ENCODE data around the gene LRP8.

Gene LRP8

DNA sequence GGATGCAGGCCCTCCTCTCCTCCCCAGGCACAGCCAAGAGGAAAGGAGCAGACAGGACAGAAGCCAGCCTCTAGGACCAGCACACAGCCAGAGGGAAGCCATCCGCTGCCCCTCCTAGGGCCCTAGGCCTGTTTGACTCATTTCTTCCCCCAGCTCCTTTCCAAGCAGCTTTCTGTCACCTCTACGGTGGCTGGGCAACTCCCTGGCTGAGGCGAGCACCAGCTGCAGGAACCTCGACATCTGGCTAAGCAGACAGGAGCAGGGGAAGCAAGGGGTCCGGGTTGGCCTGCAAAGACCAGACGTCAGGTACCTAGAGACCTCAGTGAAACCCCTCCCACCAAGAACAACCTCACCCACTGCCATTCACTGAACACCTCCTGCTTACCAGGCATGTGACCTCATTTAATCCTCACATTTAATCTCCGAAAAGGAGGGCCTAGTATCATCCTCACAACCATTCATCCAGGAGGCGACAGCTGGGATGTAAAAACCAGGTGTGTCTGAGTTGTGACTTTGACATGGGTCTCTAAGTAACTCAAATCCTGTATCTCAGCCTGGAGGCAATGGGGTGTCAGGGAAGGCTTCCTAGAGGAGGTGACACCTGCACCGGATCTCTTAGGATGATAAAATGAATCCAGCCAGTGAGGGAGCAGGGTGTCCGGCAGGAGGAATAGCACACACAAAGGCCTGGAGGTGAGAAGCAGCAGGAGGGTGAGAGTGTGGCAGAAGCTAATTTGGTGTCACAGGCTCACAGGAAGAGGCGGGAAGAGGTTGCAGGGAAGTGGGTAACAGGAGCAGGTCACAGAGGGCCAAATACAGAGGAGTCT is 5.9 kb downstream of the LRP8 start:
- Histone ChIP-seq H3K9ac (ENCODE audit: low read depth in 1 of 2, low read length in 2 of 2) (no peak overlapping the region), H3K36me3 (ENCODE audit: control insufficient read depth in 1 of 2, insufficient read depth in 2 of 2, low read length in 2 of 2) (no peaks in the 10 kb centered on the region), H3K4me1 (ENCODE audit: control insufficient read depth in 1 of 2, insufficient read depth in 2 of 2, low read length in 2 of 2) (peaks cover 10 to 18% of the 10 kb centered on the region in 2 donors), H3K4me3 (ENCODE audit: low read depth in 1 of 2, low read length in 2 of 2) (no peak overlapping the region), H3K27me3 (ENCODE audit: control insufficient read depth in 1 of 2, insufficient read depth in 2 of 2, low read length in 2 of 2) (no peaks in the 10 kb centered on the region), H3K9me3 (ENCODE audit: control insufficient read depth in 1 of 2, low read length in 2 of 2) (no peaks in the 10 kb centered on the region), H3K27ac (ENCODE audit: low read depth, low read length) (no peak overlapping the region)

DNA sequence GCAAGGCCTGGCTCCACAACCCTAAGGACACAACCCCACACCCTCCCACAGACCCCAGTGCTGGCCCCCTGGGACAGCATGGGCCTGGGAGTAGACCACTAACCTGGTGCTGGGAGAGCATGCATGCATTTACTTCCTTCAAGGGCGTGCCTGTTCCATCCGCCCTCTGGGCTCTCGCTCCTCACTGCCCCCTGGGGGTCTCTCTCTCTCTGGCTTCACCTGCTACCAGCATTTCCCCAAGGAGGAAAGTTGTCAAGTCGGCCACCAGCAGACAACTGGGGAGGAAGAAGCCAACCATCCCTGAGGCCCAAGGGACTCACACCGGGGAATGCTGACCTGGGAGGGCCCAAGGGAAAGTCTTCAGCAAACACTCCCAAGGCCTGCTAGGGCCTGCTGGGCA is 6.5 kb downstream of the LRP8 start:
- Histone ChIP-seq H3K27me3 (ENCODE audit: control insufficient read depth in 1 of 2, insufficient read depth in 2 of 2, low read length in 2 of 2) (no peaks in the 10 kb centered on the region), H3K9ac (ENCODE audit: low read depth in 1 of 2, low read length in 2 of 2) (no peak overlapping the region), H3K27ac (ENCODE audit: low read depth, low read length) (no peak overlapping the region), H3K36me3 (ENCODE audit: control insufficient read depth in 1 of 2, insufficient read depth in 2 of 2, low read length in 2 of 2) (no peaks in the 10 kb centered on the region), H3K4me1 (ENCODE audit: control insufficient read depth in 1 of 2, insufficient read depth in 2 of 2, low read length in 2 of 2) (peaks cover 7 to 11% of the 10 kb centered on the region in 2 donors), H3K9me3 (ENCODE audit: control insufficient read depth in 1 of 2, low read length in 2 of 2) (no peaks in the 10 kb centered on the region), H3K4me3 (ENCODE audit: low read depth in 1 of 2, low read length in 2 of 2) (no peak overlapping the region)

DNA sequence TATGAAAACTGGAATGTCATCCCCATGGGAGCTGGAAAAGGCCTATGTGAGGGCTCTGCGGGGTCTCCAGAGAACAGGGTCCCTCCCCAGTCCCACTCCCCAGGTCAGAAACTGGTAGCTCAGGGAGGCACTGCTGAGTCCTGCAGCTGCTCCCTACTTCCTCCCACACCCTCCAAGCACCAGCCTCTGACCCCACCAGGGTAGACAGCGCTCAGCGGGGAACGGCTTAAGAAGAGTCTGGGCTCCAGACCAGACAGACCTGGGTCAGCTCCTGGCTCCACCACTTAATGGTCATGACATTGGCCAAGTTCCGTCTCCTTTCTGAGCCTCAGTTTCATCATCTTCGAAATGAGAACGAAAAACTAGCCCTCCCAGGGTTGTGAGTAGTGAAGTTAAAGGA is 7.2 kb downstream of the LRP8 start:
- Histone ChIP-seq H3K27ac (ENCODE audit: low read depth, low read length) (no peak overlapping the region), H3K4me1 (ENCODE audit: control insufficient read depth in 1 of 2, insufficient read depth in 2 of 2, low read length in 2 of 2) (peaks cover 10 to 13% of the 10 kb centered on the region in 2 donors), H3K36me3 (ENCODE audit: control insufficient read depth in 1 of 2, insufficient read depth in 2 of 2, low read length in 2 of 2) (no peaks in the 10 kb centered on the region), H3K4me3 (ENCODE audit: low read depth in 1 of 2, low read length in 2 of 2) (no peak overlapping the region), H3K27me3 (ENCODE audit: control insufficient read depth in 1 of 2, insufficient read depth in 2 of 2, low read length in 2 of 2) (no peaks in the 10 kb centered on the region), H3K9me3 (ENCODE audit: control insufficient read depth in 1 of 2, low read length in 2 of 2) (no peaks in the 10 kb centered on the region), H3K9ac (ENCODE audit: low read depth in 1 of 2, low read length in 2 of 2) (no peak overlapping the region)

DNA sequence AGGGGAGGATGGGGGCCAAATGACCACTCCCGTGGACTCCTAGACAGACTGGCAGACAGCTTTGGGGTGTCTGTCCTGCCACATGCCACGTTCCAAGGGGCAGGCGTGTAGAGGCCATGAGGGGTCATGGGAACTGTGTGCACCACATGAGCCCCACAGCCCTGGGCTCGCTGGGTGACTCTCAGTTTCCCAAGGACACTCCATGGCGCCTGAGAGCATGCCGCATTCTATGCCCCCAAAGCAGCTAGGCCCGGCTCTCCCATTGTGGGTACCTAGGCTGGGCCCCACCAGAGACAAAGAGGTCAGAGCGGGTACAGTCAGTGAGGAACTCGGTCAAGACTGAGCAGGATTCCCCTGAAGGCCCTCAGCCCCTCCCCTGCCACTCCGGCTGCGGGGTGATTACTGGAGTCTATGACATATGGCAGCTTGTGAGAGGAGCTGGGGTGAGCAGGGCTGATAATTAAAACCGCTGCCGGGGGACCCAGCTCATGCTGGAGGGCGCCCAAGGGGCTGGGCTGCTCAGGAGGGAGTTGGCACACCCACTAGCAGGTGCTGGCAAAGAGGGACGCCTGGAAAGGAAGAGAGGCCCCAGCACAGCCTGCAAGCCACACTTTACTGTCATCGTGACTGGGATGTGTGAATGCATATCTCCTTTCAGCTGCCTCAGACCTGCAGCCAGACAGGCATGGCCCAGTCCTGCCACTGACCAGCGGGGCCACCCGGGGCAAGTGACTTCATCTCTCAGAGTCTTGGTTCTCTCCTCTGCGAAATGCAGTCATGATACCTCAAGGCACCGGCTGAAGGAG is 8.4 kb downstream of the LRP8 start:
- H3K9me3 ChIP-seq (ENCODE audit: control insufficient read depth in 1 of 2, low read length in 2 of 2): no peaks in the 10 kb centered on the region
- H3K27me3 ChIP-seq (ENCODE audit: control insufficient read depth in 1 of 2, insufficient read depth in 2 of 2, low read length in 2 of 2): no peaks in the 10 kb centered on the region
- H3K9ac ChIP-seq (ENCODE audit: low read depth in 1 of 2, low read length in 2 of 2): no peak overlapping the region
- no peak overlapping the region for H3K27ac ChIP-seq (ENCODE audit: low read depth, low read length)
- no peaks in the 10 kb centered on the region for H3K36me3 ChIP-seq (ENCODE audit: control insufficient read depth in 1 of 2, insufficient read depth in 2 of 2, low read length in 2 of 2)
- peaks cover 5 to 9% of the 10 kb centered on the region in 2 donors for H3K4me1 ChIP-seq (ENCODE audit: control insufficient read depth in 1 of 2, insufficient read depth in 2 of 2, low read length in 2 of 2)
- no peak overlapping the region for H3K4me3 ChIP-seq (ENCODE audit: low read depth in 1 of 2, low read length in 2 of 2)

DNA sequence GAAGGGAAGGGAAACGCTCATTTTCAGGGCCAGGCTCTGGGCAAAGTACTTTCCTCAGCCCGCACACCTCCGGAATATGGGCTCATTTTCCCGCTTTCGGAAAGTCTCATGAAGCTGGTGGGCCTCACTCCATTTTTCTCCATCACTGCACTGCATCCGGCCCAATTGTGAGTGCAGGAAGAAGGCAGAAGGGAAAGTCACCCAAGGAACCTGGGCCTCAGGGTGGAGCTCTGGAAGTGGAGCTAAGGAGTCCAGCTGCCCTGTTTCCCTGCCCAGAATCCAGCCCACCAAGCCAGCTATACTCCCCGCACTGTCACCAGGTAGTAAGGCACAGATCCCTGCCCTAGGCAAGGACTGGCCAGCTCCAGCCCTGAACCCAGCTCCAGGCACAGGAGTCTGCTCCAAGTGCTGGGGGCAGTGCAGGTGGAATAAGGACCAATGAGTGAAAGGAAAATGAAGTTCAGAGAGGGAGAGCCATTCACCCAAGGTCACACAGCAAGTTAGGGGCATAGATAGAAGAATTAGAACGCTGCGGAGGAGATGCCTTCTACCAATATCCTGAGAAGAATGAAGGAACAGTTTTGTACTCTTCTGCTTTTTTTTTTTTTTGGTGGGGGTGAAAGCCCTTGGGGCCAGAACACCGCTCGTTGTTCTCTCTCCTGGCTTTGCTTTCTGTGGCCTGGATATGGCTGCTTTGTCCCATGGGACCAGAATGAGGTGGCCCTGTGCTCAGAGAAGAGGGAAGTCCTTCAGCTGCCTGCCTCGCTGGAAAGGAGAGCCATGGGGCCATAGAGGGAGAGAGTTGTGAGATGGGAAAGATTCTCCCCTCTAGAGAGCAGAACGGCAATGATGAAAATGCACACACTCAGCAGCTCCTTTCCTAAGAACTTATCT is 10.0 kb downstream of the LRP8 start:
- no peaks in the 10 kb centered on the region for H3K9me3 ChIP-seq (ENCODE audit: control insufficient read depth in 1 of 2, low read length in 2 of 2)
- no peak overlapping the region for H3K27ac ChIP-seq (ENCODE audit: low read depth, low read length)
- peaks cover 5 to 9% of the 10 kb centered on the region in 2 donors for H3K4me1 ChIP-seq (ENCODE audit: control insufficient read depth in 1 of 2, insufficient read depth in 2 of 2, low read length in 2 of 2)
- no peaks in the 10 kb centered on the region for H3K27me3 ChIP-seq (ENCODE audit: control insufficient read depth in 1 of 2, insufficient read depth in 2 of 2, low read length in 2 of 2)
- H3K9ac ChIP-seq (ENCODE audit: low read depth in 1 of 2, low read length in 2 of 2): no peak overlapping the region
- no peak overlapping the region for H3K4me3 ChIP-seq (ENCODE audit: low read depth in 1 of 2, low read length in 2 of 2)
- no peaks in the 10 kb centered on the region for H3K36me3 ChIP-seq (ENCODE audit: control insufficient read depth in 1 of 2, insufficient read depth in 2 of 2, low read length in 2 of 2)

DNA sequence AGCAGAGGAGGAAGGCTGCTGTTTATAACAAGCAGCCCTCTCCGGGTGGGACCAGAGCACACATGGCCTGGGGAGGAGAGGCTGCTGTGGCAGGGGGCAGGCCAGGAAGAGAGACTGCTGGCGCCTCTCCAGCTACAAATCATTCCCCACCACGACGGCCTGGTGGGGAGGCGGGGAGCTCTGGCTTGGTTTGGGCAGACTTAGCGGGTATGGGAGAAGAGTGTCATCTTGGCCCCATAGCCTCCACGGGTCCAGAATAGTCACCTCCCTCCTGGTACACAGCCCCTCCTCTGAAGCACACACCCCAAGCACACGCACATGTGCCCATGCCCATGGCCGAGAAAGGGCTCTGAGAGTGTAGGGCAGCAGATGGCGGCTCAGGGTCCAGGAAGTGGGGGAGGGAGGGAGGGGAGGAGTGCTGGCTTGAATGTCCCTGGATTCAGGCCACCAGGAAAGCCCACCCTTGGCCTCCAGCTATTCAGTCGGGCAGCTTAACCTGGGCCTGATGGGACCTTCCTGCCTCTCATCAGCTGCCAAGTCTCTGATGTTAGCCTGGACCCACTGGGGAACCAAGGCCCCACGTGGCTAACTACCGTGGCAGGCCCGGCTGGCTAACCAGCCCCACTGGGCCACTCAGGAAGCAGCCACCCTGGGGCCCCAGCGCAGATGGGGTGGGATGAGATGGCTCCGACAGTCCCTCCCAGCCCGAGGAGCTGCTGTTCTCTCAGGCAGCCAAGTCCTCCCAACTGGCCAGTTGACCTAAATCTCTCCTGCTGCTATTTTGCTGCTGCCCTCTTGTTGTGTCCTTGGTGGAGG is 10.9 kb downstream of the LRP8 start:
- Histone ChIP-seq H3K9me3 (ENCODE audit: control insufficient read depth in 1 of 2, low read length in 2 of 2) (no peaks in the 10 kb centered on the region), H3K9ac (ENCODE audit: low read depth in 1 of 2, low read length in 2 of 2) (no peak overlapping the region), H3K27ac (ENCODE audit: low read depth, low read length) (no peak overlapping the region)

DNA sequence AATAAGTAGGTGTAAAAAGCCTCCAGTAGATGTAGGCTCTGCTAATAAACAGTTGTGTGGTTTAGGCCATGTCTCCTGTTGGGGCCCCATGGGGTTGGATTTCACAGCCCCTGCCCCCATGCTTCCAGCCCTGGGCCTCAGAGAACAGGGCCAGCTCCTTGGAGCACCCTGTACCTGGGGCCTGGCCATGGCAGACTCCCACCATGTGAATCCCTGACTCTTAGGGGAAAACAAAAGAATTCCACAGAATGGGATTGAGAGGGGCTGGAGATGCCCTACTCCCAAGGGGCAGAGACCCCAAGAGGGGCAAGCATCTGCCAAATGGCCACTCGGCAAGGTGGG is 11.5 kb downstream of the LRP8 start:
- H3K4me1 ChIP-seq (ENCODE audit: control insufficient read depth in 1 of 2, insufficient read depth in 2 of 2, low read length in 2 of 2): peaks cover 5 to 9% of the 10 kb centered on the region in 2 donors
- no peak overlapping the region for H3K4me3 ChIP-seq (ENCODE audit: low read depth in 1 of 2, low read length in 2 of 2)
- no peak overlapping the region for H3K27ac ChIP-seq (ENCODE audit: low read depth, low read length)
- no peaks in the 10 kb centered on the region for H3K9me3 ChIP-seq (ENCODE audit: control insufficient read depth in 1 of 2, low read length in 2 of 2)
- H3K27me3 ChIP-seq (ENCODE audit: control insufficient read depth in 1 of 2, insufficient read depth in 2 of 2, low read length in 2 of 2): no peaks in the 10 kb centered on the region
- H3K36me3 ChIP-seq (ENCODE audit: control insufficient read depth in 1 of 2, insufficient read depth in 2 of 2, low read length in 2 of 2): no peaks in the 10 kb centered on the region
- no peak overlapping the region for H3K9ac ChIP-seq (ENCODE audit: low read depth in 1 of 2, low read length in 2 of 2)

More for the DNA sequence above, 10.9 kb downstream of the LRP8 start:
- Histone ChIP-seq H3K27me3 (ENCODE audit: control insufficient read depth in 1 of 2, insufficient read depth in 2 of 2, low read length in 2 of 2) (no peaks in the 10 kb centered on the region), H3K4me1 (ENCODE audit: control insufficient read depth in 1 of 2, insufficient read depth in 2 of 2, low read length in 2 of 2) (peaks cover 5 to 9% of the 10 kb centered on the region in 2 donors), H3K36me3 (ENCODE audit: control insufficient read depth in 1 of 2, insufficient read depth in 2 of 2, low read length in 2 of 2) (no peaks in the 10 kb centered on the region), H3K4me3 (ENCODE audit: low read depth in 1 of 2, low read length in 2 of 2) (no peak overlapping the region)

DNA sequence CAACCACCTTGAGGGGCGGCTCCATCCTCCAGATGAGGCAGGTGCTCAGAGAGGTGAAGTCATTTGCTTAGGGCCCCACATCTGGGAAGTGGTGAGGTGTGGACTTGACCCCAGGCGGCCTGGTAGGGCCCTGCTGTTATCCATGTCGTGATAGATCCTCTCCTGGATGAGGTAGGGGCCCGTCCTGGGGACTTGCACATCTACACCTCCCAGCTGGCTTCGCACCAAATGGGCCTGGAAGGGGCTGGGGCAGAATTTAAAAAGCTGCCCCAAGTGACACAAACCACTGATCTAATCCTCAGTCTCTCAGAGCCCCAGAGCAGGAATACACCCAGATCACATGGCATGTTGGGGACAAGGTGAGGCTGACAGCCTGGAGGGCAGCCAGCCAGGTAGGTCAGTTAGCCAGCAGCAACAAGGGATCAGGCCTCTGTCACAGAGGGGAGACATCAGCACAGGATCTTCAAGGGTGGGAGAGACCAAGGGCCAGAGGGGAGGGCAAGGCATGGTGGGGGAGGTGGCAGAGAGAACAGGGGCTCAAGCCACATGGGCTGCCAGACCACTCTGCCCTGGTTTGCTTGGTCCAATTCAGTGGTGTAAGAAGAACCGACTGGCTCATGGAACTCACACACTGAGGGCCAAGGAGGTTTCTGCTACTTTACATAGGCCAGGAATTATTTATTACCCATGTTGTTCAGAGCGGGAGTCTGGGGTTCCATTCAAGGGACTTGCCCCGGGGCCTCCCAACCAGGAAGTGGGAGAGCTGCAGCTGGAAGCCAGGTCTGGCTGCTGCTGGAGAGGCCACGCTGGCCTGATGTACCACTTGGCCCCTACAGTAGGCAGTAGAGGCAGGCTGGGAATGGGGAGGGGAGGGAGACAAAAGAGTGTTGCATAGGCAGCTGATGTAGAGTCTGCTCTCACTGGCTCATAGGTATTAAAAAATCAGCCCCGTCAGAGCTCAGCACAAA is 12.1 kb downstream of the LRP8 start:
- Histone ChIP-seq H3K27ac (ENCODE audit: low read depth, low read length) (no peak overlapping the region), H3K4me1 (ENCODE audit: control insufficient read depth in 1 of 2, insufficient read depth in 2 of 2, low read length in 2 of 2) (peaks cover 5 to 9% of the 10 kb centered on the region in 2 donors), H3K9me3 (ENCODE audit: control insufficient read depth in 1 of 2, low read length in 2 of 2) (no peaks in the 10 kb centered on the region), H3K9ac (ENCODE audit: low read depth in 1 of 2, low read length in 2 of 2) (no peak overlapping the region), H3K36me3 (ENCODE audit: control insufficient read depth in 1 of 2, insufficient read depth in 2 of 2, low read length in 2 of 2) (no peaks in the 10 kb centered on the region), H3K27me3 (ENCODE audit: control insufficient read depth in 1 of 2, insufficient read depth in 2 of 2, low read length in 2 of 2) (no peaks in the 10 kb centered on the region), H3K4me3 (ENCODE audit: low read depth in 1 of 2, low read length in 2 of 2) (no peak overlapping the region)

DNA sequence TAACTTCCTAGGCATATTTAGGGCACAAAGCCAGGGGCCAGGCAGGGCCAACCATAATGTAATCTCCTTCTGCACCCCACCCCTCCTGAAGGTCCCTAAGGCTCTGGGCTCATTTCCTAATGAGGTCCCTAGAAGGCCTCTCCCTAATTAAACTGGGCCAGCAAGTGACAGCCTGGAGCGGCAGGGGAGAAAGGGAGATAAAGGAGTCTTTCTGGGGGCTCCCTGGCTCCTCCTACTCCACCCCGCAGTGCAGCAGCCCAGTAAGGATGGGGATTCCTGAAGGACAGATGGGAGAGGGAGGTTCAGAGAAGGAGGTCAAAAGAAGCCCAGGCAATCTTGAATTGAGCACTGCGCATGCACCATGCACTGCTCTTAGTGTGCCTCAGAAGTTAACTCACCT is 12.8 kb downstream of the LRP8 start:
- H3K9me3 ChIP-seq (ENCODE audit: control insufficient read depth in 1 of 2, low read length in 2 of 2): no peaks in the 10 kb centered on the region
- no peak overlapping the region for H3K4me3 ChIP-seq (ENCODE audit: low read depth in 1 of 2, low read length in 2 of 2)
- H3K36me3 ChIP-seq (ENCODE audit: control insufficient read depth in 1 of 2, insufficient read depth in 2 of 2, low read length in 2 of 2): no peaks in the 10 kb centered on the region
- H3K27me3 ChIP-seq (ENCODE audit: control insufficient read depth in 1 of 2, insufficient read depth in 2 of 2, low read length in 2 of 2): no peaks in the 10 kb centered on the region
- no peak overlapping the region for H3K27ac ChIP-seq (ENCODE audit: low read depth, low read length)
- H3K9ac ChIP-seq (ENCODE audit: low read depth in 1 of 2, low read length in 2 of 2): no peak overlapping the region
- peaks cover 5 to 9% of the 10 kb centered on the region in 2 donors for H3K4me1 ChIP-seq (ENCODE audit: control insufficient read depth in 1 of 2, insufficient read depth in 2 of 2, low read length in 2 of 2)

Measured in duodenal mucosa (tissue), 2 donors.